HG03354 (cell line): ENCODE results near the gene SEPTIN12.

Source experiments
- ATAC-seq: cut with Tn5 transposase; IDR thresholded peaks from one replicate; pipeline ENCODE4 v1.9.1; 2021; ENCODE audit warnings: mild to moderate bottlenecking; ENCODE audit not compliant: unreplicated experiment, poor library complexity, severe bottlenecking

SEPTIN12 gene

GRCh38 chr16:4765511-4766474 is 22.4 kb downstream of the SEPTIN12 start:
- ATAC-seq: no peak

GRCh38 chr16:4763791-4764190 is 24.4 kb downstream of the SEPTIN12 start:
- ATAC-seq: no peak

- ATAC-seq: no peak
These were observed 25.9 kb downstream of the SEPTIN12 start for GRCh38 chr16:4762205-4762604.

GRCh38 chr16:4760221-4760910 is 27.8 kb downstream of the SEPTIN12 start:
- no peak for ATAC-seq

GRCh38 chr16:4755687-4756086 is 32.5 kb downstream of the SEPTIN12 start:
- no peak for ATAC-seq

- ATAC-seq: no peak
These were observed 33.3 kb downstream of the SEPTIN12 start for GRCh38 chr16:4754865-4755264.

GRCh38 chr16:4753227-4753626 is 34.9 kb downstream of the SEPTIN12 start:
- no peak for ATAC-seq

GRCh38 chr16:4752351-4753100 is 35.6 kb downstream of the SEPTIN12 start:
- ATAC-seq: no peak

- ATAC-seq: no peak
These were observed 37.2 kb downstream of the SEPTIN12 start for GRCh38 chr16:4750896-4751295.

- no peak for ATAC-seq
These were observed 38.4 kb downstream of the SEPTIN12 start for GRCh38 chr16:4749700-4750257.

- ATAC-seq: no peak
These were observed 39.3 kb downstream of the SEPTIN12 start for GRCh38 chr16:4748682-4749411.

GRCh38 chr16:4747906-4748681 is 40.1 kb downstream of the SEPTIN12 start:
- ATAC-seq: no peak

GRCh38 chr16:4746991-4747574 is 41.1 kb downstream of the SEPTIN12 start:
- ATAC-seq: no peak

GRCh38 chr16:4746215-4746614 is 41.9 kb downstream of the SEPTIN12 start:
- ATAC-seq: no peak

GRCh38 chr16:4745274-4745569 is 42.9 kb downstream of the SEPTIN12 start:
- no peak for ATAC-seq

- ATAC-seq: no peak
These were observed 43.4 kb downstream of the SEPTIN12 start for GRCh38 chr16:4744555-4745273.

- ATAC-seq: no peak
These were observed 44.8 kb downstream of the SEPTIN12 start for GRCh38 chr16:4743226-4743878.
